ENCODE measurements around the gene UNC5A. TPM values are rescaled to one million over a fixed set of nuclear protein-coding genes. Genes with fewer than 3 reads are reported as not detected.

The UNC5A gene
- total RNA-seq, 1 experiment from 2014 or later = 3.1 TPM

- BruUV-seq (replicated peaks) = no TSS peak
- Histone ChIP-seq H3K36me3 (ENCODE audit: low read depth) (no peaks in the 10 kb centered on the region), H3F3A (ENCODE audit: insufficient read depth, low read depth) (no peaks in the 10 kb centered on the region), H4K20me1 (ENCODE audit: insufficient read depth) (no peaks in the 10 kb centered on the region), H3K9me3 (ENCODE audit: insufficient read depth, low read depth) (peaks cover 6% of the 10 kb centered on the region; the same call in 1 of the 2 replicates), H3K4me1 (replicated peaks; ENCODE audit: insufficient read depth) (no peaks in the 10 kb centered on the region), H3K27me3 (ENCODE audit: insufficient read depth, low read depth) (peaks cover 17% of the 10 kb centered on the region), H3K79me2 (ENCODE audit: low read depth) (no peaks in the 10 kb centered on the region), H3K9me2 (ENCODE audit: insufficient read depth) (no peaks in the 10 kb centered on the region), H2AFZ (no peak overlapping the region), H3K4me2 (no peak overlapping the region), H3K27ac (no peak overlapping the region), H3K4me3 (no peak overlapping the region)
- ChIA-PET POLR2A (ENCODE audit: unreplicated experiment) (no interaction called here), CTCF (no interaction called here)
- intact Hi-C loops (cut with micrococcal nuclease; ENCODE audit: unreplicated experiment) = no loop called here
- TF ChIP-seq EZH2 (IDR thresholded peaks at IDR 0.05; ENCODE audit: low read depth) = no peak
- TF ChIP-seq CTCF (conservative IDR thresholded peaks at IDR 0.05) = no peak
- DNase-seq = no peak
These were observed 39.9 kb upstream of the UNC5A start for GRCh38 chr5:176770431-176770830.

GRCh38 chr5:176771102-176771845, 39.1 kb upstream of the UNC5A start:
- ChIA-PET POLR2A (ENCODE audit: unreplicated experiment) (no interaction called here), CTCF (no interaction called here)
- Histone ChIP-seq H3F3A (ENCODE audit: insufficient read depth, low read depth) (no peaks in the 10 kb centered on the region), H3K9me3 (ENCODE audit: insufficient read depth, low read depth) (no peaks in the 10 kb centered on the region), H3K4me1 (replicated peaks; ENCODE audit: insufficient read depth) (no peaks in the 10 kb centered on the region), H3K79me2 (ENCODE audit: low read depth) (no peaks in the 10 kb centered on the region), H3K4me2 (no peak overlapping the region), H3K27ac (no peak overlapping the region), H3K36me3 (ENCODE audit: low read depth) (no peaks in the 10 kb centered on the region), H3K9me2 (ENCODE audit: insufficient read depth) (no peaks in the 10 kb centered on the region), H2AFZ (no peak overlapping the region), H3K27me3 (ENCODE audit: insufficient read depth, low read depth) (peaks cover 8% of the 10 kb centered on the region), H4K20me1 (ENCODE audit: insufficient read depth) (no peaks in the 10 kb centered on the region), H3K4me3 (no peak overlapping the region)
- intact Hi-C loops (cut with micrococcal nuclease; ENCODE audit: unreplicated experiment) = no loop called here
- no peak for TF ChIP-seq EZH2 (IDR thresholded peaks at IDR 0.05; ENCODE audit: low read depth)
- TF ChIP-seq CTCF (conservative IDR thresholded peaks at IDR 0.05) = no peak
- DNase-seq = no peak
- no TSS peak for BruUV-seq (replicated peaks)

- Histone ChIP-seq H4K20me1 (ENCODE audit: insufficient read depth) (no peaks in the 10 kb centered on the region), H3K79me2 (ENCODE audit: low read depth) (no peaks in the 10 kb centered on the region), H3F3A (ENCODE audit: insufficient read depth, low read depth) (no peaks in the 10 kb centered on the region), H3K4me2 (no peak overlapping the region), H3K9me2 (ENCODE audit: insufficient read depth) (no peaks in the 10 kb centered on the region), H3K27me3 (ENCODE audit: insufficient read depth, low read depth) (peaks cover 7% of the 10 kb centered on the region; the same call in 1 of the 2 replicates), H3K4me1 (replicated peaks; ENCODE audit: insufficient read depth) (no peaks in the 10 kb centered on the region), H3K27ac (no peak overlapping the region), H3K36me3 (ENCODE audit: low read depth) (no peaks in the 10 kb centered on the region), H3K9me3 (ENCODE audit: insufficient read depth, low read depth) (no peaks in the 10 kb centered on the region), H2AFZ (no peak overlapping the region), H3K4me3 (no peak overlapping the region)
- TF ChIP-seq EZH2 (IDR thresholded peaks at IDR 0.05; ENCODE audit: low read depth) (no peak), CTCF (conservative IDR thresholded peaks at IDR 0.05) (no peak)
- ChIA-PET CTCF (interaction anchor here (0.7 kb wide), 1 partner anchor 40 kb away, joined by 4 read pairs; no protein-coding TSS in a partner anchor), POLR2A (ENCODE audit: unreplicated experiment) (no interaction called here)
- no TSS peak for BruUV-seq (replicated peaks)
- no peak for DNase-seq
- intact Hi-C loops (cut with micrococcal nuclease; ENCODE audit: unreplicated experiment) = no loop called here
These were observed 37.8 kb upstream of the UNC5A start for GRCh38 chr5:176772271-176773210.

All from PC-9 (cell line).